ENCODE results near the gene RSRP1. TPM values are rescaled to one million over a fixed set of nuclear protein-coding genes. Genes with fewer than 3 reads are reported as not detected.

The RSRP1 gene
- total and polyA plus RNA-seq, 2 of the 13 experiments (the other 11 are each of a cell fraction or from before 2014, with no cell fraction given): 43.9 to 52.8 TPM

- TF ChIP-seq PBX3 (CRISPR knock-in tag; IDR thresholded peaks at IDR 0.05; ENCODE audit: borderline replicate concordance) (no peak), FOXO4 (CRISPR knock-in tag; conservative IDR thresholded peaks at IDR 0.05) (no peak), SRSF9 (IDR thresholded peaks at IDR 0.05; ENCODE audit: borderline replicate concordance, insufficient read depth, low read depth, low read length, poor library complexity, severe bottlenecking) (no peak), ZNF850 (CRISPR knock-in tag; conservative IDR thresholded peaks at IDR 0.05) (no peak), MATR3 (CRISPR knock-in tag; IDR thresholded peaks at IDR 0.05) (no peak), FOXP1 (IDR thresholded peaks at IDR 0.05) (no peak), FOXP1 (CRISPR knock-in tag; IDR thresholded peaks at IDR 0.05) (no peak), CREM (IDR thresholded peaks at IDR 0.05) (0 out of 2 replicates have a peak, but pooled peaks have one; percentile 52), CREM (CRISPR knock-in tag; IDR thresholded peaks at IDR 0.05) (no peak), TBX2 (CRISPR knock-in tag; IDR thresholded peaks at IDR 0.05; ENCODE audit: borderline replicate concordance) (peak; percentile 47; the same call in 1 of the 2 replicates), ZFY (CRISPR knock-in tag; IDR thresholded peaks at IDR 0.05) (peak; percentile 80), ZBTB49 (CRISPR knock-in tag; IDR thresholded peaks at IDR 0.05; ENCODE audit: borderline replicate concordance) (no peak), ZNF18 (CRISPR knock-in tag; IDR thresholded peaks at IDR 0.05; ENCODE audit: insufficient replicate concordance) (no peak), SMAD1 (CRISPR knock-in tag; IDR thresholded peaks at IDR 0.05; ENCODE audit: borderline replicate concordance, low read depth) (0 out of 2 replicates have a peak, but pooled peaks have one; percentile 57), POLR2AphosphoS2 (IDR thresholded peaks at IDR 0.05; ENCODE audit: low read depth, low read length) (no peak), ZSCAN31 (CRISPR knock-in tag; IDR thresholded peaks at IDR 0.05; ENCODE audit: low read depth) (no peak), ZBTB43 (CRISPR knock-in tag; conservative IDR thresholded peaks at IDR 0.05) (no peak), ZFYVE20 (CRISPR knock-in tag; IDR thresholded peaks at IDR 0.05; ENCODE audit: borderline replicate concordance, low read depth) (no peak)
These were observed 7.3 kb downstream of the RSRP1 start (continued) for GRCh38 chr1:25239681-25240541.
